ENCODE data around the gene FBF1.

GRCh38 chr17:75931062-75931461 lies 9.8 kb downstream of the FBF1 start:
- TF ChIP-seq, protein P1, sequence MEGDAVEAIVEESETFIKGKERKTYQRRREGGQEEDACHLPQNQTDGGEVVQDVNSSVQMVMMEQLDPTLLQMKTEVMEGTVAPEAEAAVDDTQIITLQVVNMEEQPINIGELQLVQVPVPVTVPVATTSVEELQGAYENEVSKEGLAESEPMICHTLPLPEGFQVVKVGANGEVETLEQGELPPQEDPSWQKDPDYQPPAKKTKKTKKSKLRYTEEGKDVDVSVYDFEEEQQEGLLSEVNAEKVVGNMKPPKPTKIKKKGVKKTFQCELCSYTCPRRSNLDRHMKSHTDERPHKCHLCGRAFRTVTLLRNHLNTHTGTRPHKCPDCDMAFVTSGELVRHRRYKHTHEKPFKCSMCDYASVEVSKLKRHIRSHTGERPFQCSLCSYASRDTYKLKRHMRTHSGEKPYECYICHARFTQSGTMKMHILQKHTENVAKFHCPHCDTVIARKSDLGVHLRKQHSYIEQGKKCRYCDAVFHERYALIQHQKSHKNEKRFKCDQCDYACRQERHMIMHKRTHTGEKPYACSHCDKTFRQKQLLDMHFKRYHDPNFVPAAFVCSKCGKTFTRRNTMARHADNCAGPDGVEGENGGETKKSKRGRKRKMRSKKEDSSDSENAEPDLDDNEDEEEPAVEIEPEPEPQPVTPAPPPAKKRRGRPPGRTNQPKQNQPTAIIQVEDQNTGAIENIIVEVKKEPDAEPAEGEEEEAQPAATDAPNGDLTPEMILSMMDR (IDR thresholded peaks at IDR 0.05; ENCODE audit: extremely low read depth in 1 of 2, insufficient read depth in 1 of 2, low read depth in 1 of 2, low read length in 2 of 2), result no peak
- TF ChIP-seq FOS (IDR thresholded peaks at IDR 0.05; ENCODE audit: borderline replicate concordance, insufficient read depth, low read length), result no peak
- TF ChIP-seq EZH2 (IDR thresholded peaks at IDR 0.05; ENCODE audit: borderline replicate concordance, low read depth, low read length, severe bottlenecking), result no peak
- no peak for TF ChIP-seq GATA2 (IDR thresholded peaks at IDR 0.05; ENCODE audit: insufficient read depth, insufficient read length, low read depth, low read length)
- TF ChIP-seq POLR2A (IDR thresholded peaks at IDR 0.05; ENCODE audit: low read depth, low read length), result no peak

All from endothelial cell of umbilical vein (primary cell).